PFSK-1 (cell line): ENCODE data around the gene ISG20.

Experiments used
- POLR2AphosphoS5 ChIP-seq: IDR thresholded peaks from 2 replicates; pipeline ENCODE4 v1.6.1; 2012; ENCODE audit warnings: low read depth, mild to moderate bottlenecking, control low read depth, low read length, moderate library complexity
- SIN3A ChIP-seq: IDR thresholded peaks from 2 replicates; pipeline ENCODE4 v1.6.1; 2012; ENCODE audit warnings: mild to moderate bottlenecking, low read length, moderate library complexity, borderline replicate concordance; ENCODE audit not compliant: insufficient read depth
- TAF1 ChIP-seq: IDR thresholded peaks from 2 replicates; pipeline ENCODE4 v1.6.1; 2012; ENCODE audit warnings: low read length, control low read depth, borderline replicate concordance; ENCODE audit not compliant: insufficient read depth
- TF ChIP-seq, protein P1 (sequence below), 2 experiments: IDR thresholded peaks; 2 replicates each; pipeline versions ENCODE4 v1.6.1 to v1.8.0; 2011 to 2012; ENCODE audit warnings: low read depth in 2 of 2, low read length in 2 of 2, control low read depth in 1 of 2, inconsistent platforms in 1 of 2, mild to moderate bottlenecking in 1 of 2, moderate library complexity in 1 of 2; ENCODE audit not compliant: insufficient read depth in 1 of 2

DNA sequence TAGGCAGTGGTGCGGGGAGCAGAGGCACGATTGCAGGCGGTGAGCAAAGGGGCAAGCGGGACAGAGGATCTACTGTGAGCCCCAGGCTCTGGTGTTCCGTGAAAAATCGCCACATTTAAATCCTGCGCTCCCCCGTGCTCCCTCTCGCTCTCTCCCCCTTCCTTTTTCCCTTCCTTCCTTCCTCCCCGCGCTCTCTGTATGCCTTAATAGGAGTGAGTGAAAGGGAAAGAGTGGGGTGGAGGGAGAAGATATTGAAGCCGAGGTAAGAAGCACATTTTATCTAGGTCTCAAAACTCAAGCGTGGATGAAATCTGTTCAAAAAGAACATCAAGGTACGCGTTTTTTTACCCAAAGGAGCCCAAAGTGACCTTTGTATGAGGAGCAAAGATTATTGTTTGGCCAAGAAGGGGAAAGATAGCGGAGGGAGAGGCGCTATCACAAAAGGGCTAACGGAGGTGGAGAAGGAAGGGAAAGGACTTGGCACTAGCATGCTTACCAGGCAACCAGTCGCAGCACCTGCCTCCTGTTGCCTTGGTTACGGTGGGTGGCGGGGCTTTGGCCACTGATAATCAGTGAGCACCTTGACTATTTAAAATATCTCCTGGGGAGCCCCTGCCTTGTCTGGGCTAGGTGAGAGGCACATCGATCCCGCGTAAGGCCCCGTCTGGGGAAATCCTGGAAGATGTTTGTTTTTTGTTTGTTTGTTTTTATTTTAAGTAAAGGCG lies 32.6 kb upstream of the ISG20 start:
- TF ChIP-seq, protein P1, sequence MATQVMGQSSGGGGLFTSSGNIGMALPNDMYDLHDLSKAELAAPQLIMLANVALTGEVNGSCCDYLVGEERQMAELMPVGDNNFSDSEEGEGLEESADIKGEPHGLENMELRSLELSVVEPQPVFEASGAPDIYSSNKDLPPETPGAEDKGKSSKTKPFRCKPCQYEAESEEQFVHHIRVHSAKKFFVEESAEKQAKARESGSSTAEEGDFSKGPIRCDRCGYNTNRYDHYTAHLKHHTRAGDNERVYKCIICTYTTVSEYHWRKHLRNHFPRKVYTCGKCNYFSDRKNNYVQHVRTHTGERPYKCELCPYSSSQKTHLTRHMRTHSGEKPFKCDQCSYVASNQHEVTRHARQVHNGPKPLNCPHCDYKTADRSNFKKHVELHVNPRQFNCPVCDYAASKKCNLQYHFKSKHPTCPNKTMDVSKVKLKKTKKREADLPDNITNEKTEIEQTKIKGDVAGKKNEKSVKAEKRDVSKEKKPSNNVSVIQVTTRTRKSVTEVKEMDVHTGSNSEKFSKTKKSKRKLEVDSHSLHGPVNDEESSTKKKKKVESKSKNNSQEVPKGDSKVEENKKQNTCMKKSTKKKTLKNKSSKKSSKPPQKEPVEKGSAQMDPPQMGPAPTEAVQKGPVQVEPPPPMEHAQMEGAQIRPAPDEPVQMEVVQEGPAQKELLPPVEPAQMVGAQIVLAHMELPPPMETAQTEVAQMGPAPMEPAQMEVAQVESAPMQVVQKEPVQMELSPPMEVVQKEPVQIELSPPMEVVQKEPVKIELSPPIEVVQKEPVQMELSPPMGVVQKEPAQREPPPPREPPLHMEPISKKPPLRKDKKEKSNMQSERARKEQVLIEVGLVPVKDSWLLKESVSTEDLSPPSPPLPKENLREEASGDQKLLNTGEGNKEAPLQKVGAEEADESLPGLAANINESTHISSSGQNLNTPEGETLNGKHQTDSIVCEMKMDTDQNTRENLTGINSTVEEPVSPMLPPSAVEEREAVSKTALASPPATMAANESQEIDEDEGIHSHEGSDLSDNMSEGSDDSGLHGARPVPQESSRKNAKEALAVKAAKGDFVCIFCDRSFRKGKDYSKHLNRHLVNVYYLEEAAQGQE (IDR thresholded peaks at IDR 0.05; ENCODE audit: insufficient read depth in 1 of 2, low read depth in 2 of 2, low read length in 2 of 2), result no peak
- TF ChIP-seq SIN3A, result no peak
- TF ChIP-seq POLR2AphosphoS5, result no peak
- TF ChIP-seq TAF1, result no peak
